K562 (cell line): ENCODE data around the gene SLC35G1. TPM values are rescaled to one million over a fixed set of nuclear protein-coding genes. Genes with fewer than 3 reads are reported as not detected.

ENCODE experiments used
- NEUROD1 ChIP-seq: fragments of 150-350 bp; IDR thresholded peaks from 2 replicates; pipeline ENCODE4 v1.6.1; 2014; ENCODE audit warnings: borderline replicate concordance, low read length, low read depth; ENCODE audit not compliant: partially characterized antibody
- NFIC ChIP-seq: fragments of 450-650 bp; IDR thresholded peaks from 2 replicates; pipeline ENCODE4 v1.6.1; 2017; ENCODE audit warnings: mild to moderate bottlenecking, inconsistent platforms
- TEAD1 ChIP-seq, 2 experiments: fragments of 450-650 bp in 1 of 2; sonication (generic) in 1 of 2; formaldehyde crosslinking; IDR thresholded peaks; 2 replicates each; pipeline versions ENCODE4 v1.4.0 to v1.8.0; 2020 to 2022; ENCODE audit warnings: mild to moderate bottlenecking in 2 of 2, missing genetic modification reagents in 1 of 2
- THRB ChIP-seq: fragments of 450-650 bp; formaldehyde crosslinking; conservative IDR thresholded peaks from 2 replicates; pipeline ENCODE4 v1.4.0; 2022; ENCODE audit warnings: mild to moderate bottlenecking, missing genetic modification characterization
- ZBTB12 ChIP-seq: fragments of 250-450 bp; sonication (Bioruptor Pico); IDR thresholded peaks from 2 replicates; pipeline ENCODE4 v1.4.0; 2020
- ZNF583 ChIP-seq: fragments of 250-450 bp; sonication (Bioruptor Pico); IDR thresholded peaks from 2 replicates; pipeline ENCODE4 v1.4.0; 2020
- ZNF586 ChIP-seq: fragments of 450-650 bp; formaldehyde crosslinking; conservative IDR thresholded peaks from 2 replicates; pipeline ENCODE4 v1.4.0; 2020; ENCODE audit warnings: mild to moderate bottlenecking, moderate library complexity
- polyA plus RNA-seq, 8 experiments: library from polyadenylated mRNA; depleted of rRNA in 4 of 8; stranded (reverse) in 5 of 8; unstranded in 3 of 8; fragments of >200 nt; fragmentation: Nextera tagmentation in 2 of 8; fragmentation: Illumina TruSeq in 1 of 8; extraction: Ambion mirVana in 2 of 8; extraction: Trizol in 1 of 8; gene quantifications; 2 replicates each; pipeline versions ENCODE4 v1.2.1 to v1.2.3, GENCODE V29; 2011 to 2014; ENCODE audit warnings: inconsistent platforms in 1 of 8, missing spikeins in 1 of 8
- total RNA-seq, 7 experiments: library from RNA; depleted of rRNA in 6 of 7; stranded (reverse); fragments of >200 nt in 6 of 7; fragmentation: Illumina TruSeq in 2 of 7; extraction: Trizol in 2 of 7; gene quantifications; 2 replicates each; pipeline versions ENCODE4 v1.2.1 to v1.2.3, GENCODE V29; 2011 to 2021; ENCODE audit warnings: low replicate concordance in 1 of 7

SLC35G1 gene
- total and polyA plus RNA-seq, 9 of the 15 experiments (the other 6 are each of a cell fraction or from before 2014, with no cell fraction given): 0.76 to 8.5 (median 4.9) TPM

- TF ChIP-seq ZBTB12 (CRISPR knock-in tag) (no peak), ZNF583 (CRISPR knock-in tag) (no peak), TEAD1 (CRISPR knock-in tag; IDR thresholded peaks at IDR 0.05) (no peak), NFIC (no peak), THRB (CRISPR knock-in tag) (no peak), ZNF586 (CRISPR knock-in tag) (no peak), NEUROD1 (no peak)
These were observed 58.1 kb downstream of the SLC35G1 start (continued) for GRCh38 chr10:93951905-93952304.

Other genes with a start within 250 kb of the SLC35G1 start
- gene FRA10AC1, start 191.4 kb upstream of the SLC35G1 start, total RNA-seq (2014; rRNA removed): 4.9 and 5.1 TPM in 2 replicates
- 8.0 and 10.8 TPM in 2 replicates for gene FRA10AC1, start 191.4 kb upstream of the SLC35G1 start, total RNA-seq (2014; rRNA removed; fragmentation: Illumina TruSeq; extraction: Trizol)
- gene FRA10AC1, start 191.4 kb upstream of the SLC35G1 start, total RNA-seq (2015; rRNA removed; fragmentation: Illumina TruSeq; extraction: Trizol): 5.8 and 5.9 TPM in 2 replicates
- 9.3 and 9.9 TPM in 2 replicates for gene FRA10AC1, start 191.4 kb upstream of the SLC35G1 start, total RNA-seq (2021)
- gene FRA10AC1, start 191.4 kb upstream of the SLC35G1 start, polyA plus RNA-seq (2011; rRNA removed): 8.4 and 10.4 TPM in 2 replicates
- gene FRA10AC1, start 191.4 kb upstream of the SLC35G1 start, polyA plus RNA-seq (2014; fragmentation: Illumina TruSeq; extraction: Trizol): 10.4 and 11.8 TPM in 2 replicates
- 1 to 10 TPM; 4.4 to 4.5 TPM for gene FRA10AC1, start 191.4 kb upstream of the SLC35G1 start, polyA plus RNA-seq (2014; fragmentation: Nextera tagmentation; extraction: Ambion mirVana)
- 7.7 and 8.5 TPM in 2 replicates for gene FRA10AC1, start 191.4 kb upstream of the SLC35G1 start, polyA plus RNA-seq (2014; rRNA removed)
- not detected in 2 replicates for gene LGI1, start 136.0 kb upstream of the SLC35G1 start, total RNA-seq (2014; rRNA removed)
- not detected in 2 replicates for gene LGI1, start 136.0 kb upstream of the SLC35G1 start, total RNA-seq (2014; rRNA removed; fragmentation: Illumina TruSeq; extraction: Trizol)
- gene LGI1, start 136.0 kb upstream of the SLC35G1 start, total RNA-seq (2015; rRNA removed; fragmentation: Illumina TruSeq; extraction: Trizol): not detected in 2 replicates
- gene LGI1, start 136.0 kb upstream of the SLC35G1 start, total RNA-seq (2021): not detected in 2 replicates
- gene LGI1, start 136.0 kb upstream of the SLC35G1 start, polyA plus RNA-seq (2011; rRNA removed): not detected in 2 replicates
- gene LGI1, start 136.0 kb upstream of the SLC35G1 start, polyA plus RNA-seq (2014; fragmentation: Illumina TruSeq; extraction: Trizol): not detected in 2 replicates
- not detected for gene LGI1, start 136.0 kb upstream of the SLC35G1 start, polyA plus RNA-seq (2014; fragmentation: Nextera tagmentation; extraction: Ambion mirVana)
- not detected in 2 replicates for gene LGI1, start 136.0 kb upstream of the SLC35G1 start, polyA plus RNA-seq (2014; rRNA removed)
- not detected in 2 replicates for gene PLCE1, start 100.0 kb downstream of the SLC35G1 start, total RNA-seq (2014; rRNA removed)
- under 0.01 TPM in 1 of 2 replicates, not detected in the other for gene PLCE1, start 100.0 kb downstream of the SLC35G1 start, total RNA-seq (2014; rRNA removed; fragmentation: Illumina TruSeq; extraction: Trizol)
- gene PLCE1, start 100.0 kb downstream of the SLC35G1 start, total RNA-seq (2015; rRNA removed; fragmentation: Illumina TruSeq; extraction: Trizol): not detected in 2 replicates
- 0.02 and 0.04 TPM in 2 replicates for gene PLCE1, start 100.0 kb downstream of the SLC35G1 start, total RNA-seq (2021)
- gene PLCE1, start 100.0 kb downstream of the SLC35G1 start, polyA plus RNA-seq (2011; rRNA removed): not detected in 2 replicates
- not detected in 2 replicates for gene PLCE1, start 100.0 kb downstream of the SLC35G1 start, polyA plus RNA-seq (2014; fragmentation: Illumina TruSeq; extraction: Trizol)
- under 1 TPM; 0.21 to 0.52 TPM for gene PLCE1, start 100.0 kb downstream of the SLC35G1 start, polyA plus RNA-seq (2014; fragmentation: Nextera tagmentation; extraction: Ambion mirVana)
- gene PLCE1, start 100.0 kb downstream of the SLC35G1 start, polyA plus RNA-seq (2014; rRNA removed): not detected in 2 replicates